SIG-M5 treated with dmso at 0.1 percent for 504 hours (cell line): ENCODE data around the gene TMEM150A.
A peak's percentile ranks its signal among the peaks of the same experiment; 100 is the strongest.
"Not testable (repeated sequence)": the region's sequence is repeated elsewhere in the genome, so short reads cannot be mapped to it uniquely, and the experiment has no call there.

Experiments
- DNase-seq: peaks from one replicate; lab custom pipeline; 2025; ENCODE audit not compliant: unreplicated experiment; lab: John Stamatoyannopoulos, UW

TMEM150A gene

DNA sequence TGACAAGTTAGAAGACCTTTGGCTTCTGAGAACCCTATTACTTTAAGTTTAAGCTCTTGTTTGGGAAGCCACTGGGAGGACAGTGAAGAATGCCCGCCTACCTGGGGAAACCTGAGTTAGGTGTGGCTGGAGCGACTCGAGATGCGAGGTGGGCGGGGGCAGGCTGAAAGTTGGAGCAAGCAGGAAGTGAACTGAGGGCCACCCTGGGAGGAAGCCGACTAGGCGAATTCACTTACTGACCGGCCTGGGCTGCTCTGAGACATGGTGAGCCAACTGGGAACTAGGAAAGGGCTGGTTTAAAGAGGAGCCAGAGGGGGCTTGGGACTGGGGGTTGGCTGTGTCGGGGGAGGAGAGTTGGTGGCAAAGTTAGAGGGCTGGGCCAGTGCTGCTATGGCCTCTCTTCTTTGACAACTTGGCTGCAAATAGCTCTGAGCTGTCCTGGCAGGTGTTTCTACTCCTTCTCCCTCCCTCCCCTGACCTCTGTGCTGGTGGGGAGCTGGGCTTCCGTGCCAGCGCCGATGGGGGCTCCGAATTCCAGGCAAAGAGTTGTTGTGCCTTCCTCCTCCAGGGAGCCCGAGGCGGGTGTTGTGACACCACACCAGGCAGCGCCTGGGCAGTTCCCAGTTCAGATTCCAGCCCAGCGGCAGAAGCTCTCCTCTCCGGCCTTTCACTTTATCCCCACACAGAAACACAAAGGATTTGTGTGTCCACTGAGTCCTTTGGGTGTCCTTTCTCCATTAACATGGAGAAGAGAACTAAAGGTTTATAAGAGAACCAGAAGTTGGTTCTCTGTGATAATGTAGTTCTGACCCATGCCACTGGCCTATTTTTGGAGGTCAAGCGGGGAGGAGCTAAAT, 24.9 kb downstream of the TMEM150A start, which contains the start of gene VAMP8:
VAMP8 (plus strand) TSS at position 201 of the 857 bp plus-strand sequence; CDS start at position 262, 61 bp downstream.
- DNase-seq = peak; percentile 77

DNA sequence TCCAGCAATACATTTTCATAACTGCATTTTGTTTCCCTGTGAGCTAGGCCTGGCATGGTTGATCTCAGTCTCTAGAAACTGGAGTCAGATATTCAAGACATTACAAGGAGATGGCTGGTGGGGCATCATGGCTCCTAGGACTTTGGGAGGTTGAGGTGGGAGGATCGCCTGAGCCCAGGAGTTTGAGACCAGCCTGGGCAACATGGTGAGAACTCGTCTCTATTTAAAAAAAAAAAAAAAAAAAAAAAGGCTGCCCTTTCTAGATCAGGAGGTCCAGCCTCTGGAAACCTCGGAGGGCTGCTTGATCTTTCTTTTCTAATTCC, 25.5 kb downstream of the TMEM150A start:
- no peak for DNase-seq

DNA sequence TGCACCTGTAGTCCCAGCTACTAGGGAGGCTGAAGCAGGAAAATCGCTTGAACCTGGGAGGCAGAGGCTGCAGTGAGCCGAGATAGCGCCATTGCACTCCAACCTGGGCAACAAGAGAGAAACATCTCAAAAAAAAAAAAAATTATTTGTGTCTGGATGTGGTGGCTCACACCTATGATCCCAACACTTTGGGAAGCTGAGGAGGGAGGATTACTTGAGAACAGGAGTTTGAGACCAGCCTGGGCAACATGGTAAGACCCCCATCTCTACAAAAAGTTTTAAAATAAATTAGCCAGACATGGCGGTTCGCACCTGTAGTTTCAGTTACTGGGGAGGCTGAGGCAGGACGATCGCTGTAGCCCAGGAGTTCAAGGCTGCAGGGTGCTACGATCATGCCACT, 26.8 kb downstream of the TMEM150A start:
- DNase-seq = no peak

DNA sequence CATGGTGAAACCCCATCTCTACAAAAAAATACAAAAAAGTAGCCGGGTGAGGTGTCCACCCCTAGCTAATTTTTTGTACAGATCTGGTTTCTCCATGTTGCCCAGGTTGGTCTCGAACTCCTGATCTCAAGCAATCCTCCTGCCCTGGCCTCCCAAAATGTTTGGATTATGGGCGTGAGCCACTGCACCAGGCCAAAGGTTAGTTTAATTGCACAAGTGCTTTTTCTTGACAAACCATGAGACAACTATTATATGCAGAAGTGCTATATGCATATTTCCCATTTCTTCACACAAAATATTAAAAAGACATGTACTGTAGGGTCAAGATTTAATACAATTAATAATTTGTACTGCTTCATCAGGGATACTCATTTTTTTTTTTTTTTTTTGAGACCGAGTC, 36.2 kb downstream of the TMEM150A start:
- DNase-seq = no peak

DNA sequence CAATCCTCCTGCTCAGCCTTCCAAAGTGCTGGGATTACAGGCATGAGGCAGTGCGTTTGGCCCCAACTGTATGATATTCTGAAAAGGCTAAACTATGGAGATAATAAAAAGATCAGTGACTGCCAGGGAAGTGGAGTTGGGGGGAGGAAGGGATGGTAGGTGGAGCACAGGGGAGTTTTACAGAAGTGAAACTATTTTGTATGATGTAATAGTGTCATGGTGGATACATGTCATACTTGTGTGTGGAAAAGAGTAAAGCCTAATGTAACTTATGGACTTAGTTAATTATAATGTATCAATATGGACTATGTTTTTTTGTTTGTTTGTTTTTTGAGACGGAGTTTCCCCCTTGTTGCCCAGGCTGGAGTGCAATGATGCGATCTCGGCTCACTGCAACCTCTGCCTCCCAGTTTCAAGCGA, 38.3 kb downstream of the TMEM150A start:
- DNase-seq = peak; percentile 97

DNA sequence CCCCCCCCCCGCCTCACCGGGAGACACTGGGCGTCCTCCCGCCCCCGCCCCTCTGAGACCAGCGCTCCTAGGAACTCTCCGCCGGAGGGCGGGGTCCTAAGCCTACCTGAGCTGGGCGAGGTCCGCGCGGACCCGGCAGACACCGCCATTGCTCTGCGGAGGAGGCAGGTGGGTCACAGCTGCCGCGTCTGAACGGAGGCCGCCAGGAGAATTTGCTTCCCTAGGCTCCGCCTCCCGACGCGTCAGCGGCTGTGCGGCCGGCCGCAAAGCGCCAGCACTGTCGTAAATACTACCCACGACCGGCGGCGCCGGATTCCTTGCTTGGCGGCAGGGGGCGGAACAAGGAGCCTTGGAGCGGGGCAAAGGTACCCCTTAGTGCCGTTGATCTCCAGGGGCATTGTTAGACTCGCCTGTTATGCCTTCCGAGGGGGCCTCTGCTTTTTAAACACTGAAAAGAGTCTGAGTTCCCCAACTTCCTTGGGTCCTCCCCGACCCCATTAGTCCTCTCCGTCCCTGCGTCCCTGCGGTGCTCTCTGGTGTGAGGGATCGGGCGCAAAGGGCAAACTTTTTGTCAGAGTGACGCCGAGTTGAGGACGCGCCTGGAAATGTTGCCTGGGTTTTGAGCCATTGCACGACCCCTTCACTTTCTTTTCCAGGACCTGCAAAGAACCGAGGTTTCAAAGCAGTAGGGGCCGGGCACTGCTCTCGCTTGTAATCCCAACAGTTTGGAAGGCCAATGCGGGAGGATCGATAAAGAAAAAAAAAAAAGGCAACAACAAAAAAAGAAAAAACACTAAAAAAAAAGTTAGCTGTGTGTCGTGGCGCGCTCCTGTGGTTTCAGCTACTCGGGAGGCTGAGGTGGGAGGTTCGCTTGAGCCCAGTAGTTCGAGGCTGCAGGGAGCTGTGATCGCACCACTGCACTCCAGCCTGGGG, 41.0 kb downstream of the TMEM150A start, which contains the start of gene GGCX:
GGCX (minus strand) TSS at position 214 of the 933 bp plus-strand sequence; CDS start at position 149, 65 bp downstream.
- peak; percentile 97 for DNase-seq

DNA sequence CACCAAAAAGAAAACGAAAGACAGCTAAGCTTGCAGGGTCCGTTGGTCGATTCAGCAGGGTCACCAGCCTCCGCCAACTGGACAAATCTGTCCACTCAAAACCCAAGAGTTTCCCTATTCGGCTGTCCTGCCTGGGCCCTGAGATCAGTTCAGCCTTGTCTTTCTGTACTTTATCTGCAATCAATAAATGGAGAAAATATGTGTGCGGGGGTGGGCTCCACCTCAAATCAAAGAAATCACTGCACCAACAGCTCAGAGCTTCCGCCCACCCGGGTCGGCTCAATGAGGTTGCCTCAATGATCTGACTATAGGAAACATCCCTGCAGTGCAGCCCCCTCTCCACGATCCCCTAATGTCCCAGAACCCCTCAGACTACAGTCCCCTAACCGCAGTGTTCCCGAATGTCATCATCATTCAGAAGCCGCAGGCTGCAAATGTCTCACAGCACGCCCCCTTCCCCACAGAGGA, 41.7 kb downstream of the TMEM150A start:
- no peak for DNase-seq

DNA sequence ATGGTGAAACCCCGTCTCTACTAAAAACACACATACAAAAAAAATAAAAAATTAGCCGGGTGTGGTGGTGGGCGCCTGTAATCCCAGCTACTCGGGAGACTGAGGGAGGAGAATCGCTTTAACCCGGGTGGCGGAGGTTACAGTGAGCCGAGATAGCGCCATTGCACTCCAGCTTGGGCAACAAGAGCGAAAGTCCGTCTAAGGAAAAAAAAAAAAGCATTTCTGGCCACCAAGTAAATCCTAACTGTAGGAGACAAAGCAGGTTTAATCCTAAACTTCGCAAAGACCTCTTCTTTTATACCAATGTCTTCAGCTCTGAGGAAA, 42.1 kb downstream of the TMEM150A start:
- DNase-seq = not testable (repeated sequence)

DNA sequence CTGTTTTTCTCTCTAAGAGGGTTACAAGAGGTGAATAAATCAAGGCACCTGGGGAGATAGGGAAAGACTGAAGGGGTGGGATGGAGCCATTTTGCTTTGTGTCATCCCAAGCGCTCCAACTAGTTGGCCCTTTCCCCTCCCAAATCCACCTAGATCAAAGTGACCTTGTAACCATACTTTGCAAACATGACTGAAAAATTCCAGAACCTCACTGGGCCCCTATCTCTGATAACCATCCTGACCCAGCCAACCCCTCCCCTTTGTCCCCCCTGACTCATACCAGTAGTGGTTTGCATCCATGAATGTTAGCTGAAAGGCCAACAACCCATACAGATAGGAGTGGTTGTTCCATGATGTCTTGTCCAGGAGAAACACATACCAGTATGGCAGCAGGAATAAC, 44.3 kb downstream of the TMEM150A start:
- DNase-seq = no peak

DNA sequence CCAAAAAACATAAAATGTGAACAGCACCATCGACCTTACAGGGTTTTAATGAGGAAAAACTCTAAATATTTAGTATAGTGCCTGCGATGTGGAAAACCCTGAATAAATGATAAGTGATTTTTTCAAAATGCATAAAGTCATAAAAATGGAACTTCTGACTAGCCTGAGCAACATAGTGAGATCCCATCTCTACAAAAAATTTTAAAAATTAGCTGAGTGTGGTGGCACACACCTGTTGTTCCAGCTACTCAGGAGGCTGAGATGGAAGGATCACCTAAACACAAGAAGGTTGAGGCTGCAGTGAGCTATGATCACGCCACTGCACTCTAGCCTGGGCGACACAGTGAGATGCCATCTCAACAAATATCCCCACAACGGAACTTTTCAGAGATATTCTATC, 45.4 kb downstream of the TMEM150A start:
- no peak for DNase-seq

DNA sequence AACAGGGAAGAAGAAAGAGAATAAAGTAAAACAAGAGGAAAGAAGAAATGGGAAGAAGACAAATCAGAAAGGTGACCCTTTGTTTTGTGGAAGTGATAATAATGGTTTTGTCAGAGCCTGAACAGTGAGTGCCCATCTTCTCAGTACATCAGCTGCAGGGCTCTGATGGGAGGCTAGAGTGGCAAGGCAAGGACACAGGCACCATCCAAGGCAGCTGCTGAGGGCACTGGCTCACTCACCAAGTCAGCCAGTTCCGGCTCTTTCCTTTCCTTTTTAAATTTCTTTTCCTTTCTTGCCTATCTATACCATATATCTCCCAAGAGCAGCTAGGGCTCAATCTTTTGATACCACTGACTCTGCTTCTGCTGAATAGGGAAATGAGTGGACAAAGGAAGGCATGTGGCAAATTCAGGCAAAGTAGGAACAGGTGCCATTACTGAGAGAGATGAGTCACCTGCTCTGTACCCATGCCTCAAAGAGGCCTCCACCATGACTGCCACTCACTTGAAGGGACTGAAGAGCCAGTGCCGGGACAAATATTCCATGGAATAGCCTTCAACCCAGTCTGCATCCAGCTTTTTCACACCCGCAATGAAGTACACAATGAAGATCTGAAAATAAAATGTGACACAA, 47.4 kb downstream of the TMEM150A start:
- DNase-seq = no peak

DNA sequence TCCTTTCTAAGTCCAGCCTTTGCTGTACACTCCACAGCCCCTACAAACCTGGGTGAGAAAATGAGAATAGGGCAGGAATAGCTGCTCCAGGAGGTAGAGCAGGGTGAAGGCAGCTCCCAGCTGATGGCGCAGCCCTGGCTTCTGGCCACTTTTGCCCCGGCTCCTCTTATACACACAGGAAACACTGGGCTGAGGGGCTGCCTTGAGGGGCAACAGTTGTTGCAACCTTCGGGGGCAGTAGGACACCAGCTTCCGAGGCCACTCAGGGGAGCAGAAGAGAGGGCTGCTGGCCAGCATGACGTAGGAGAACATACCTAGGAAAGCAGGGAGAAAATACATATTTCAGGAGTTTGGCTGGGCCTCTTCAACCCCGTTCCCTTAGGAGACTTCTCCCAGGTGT, 49.3 kb downstream of the TMEM150A start:
- no peak for DNase-seq

DNA sequence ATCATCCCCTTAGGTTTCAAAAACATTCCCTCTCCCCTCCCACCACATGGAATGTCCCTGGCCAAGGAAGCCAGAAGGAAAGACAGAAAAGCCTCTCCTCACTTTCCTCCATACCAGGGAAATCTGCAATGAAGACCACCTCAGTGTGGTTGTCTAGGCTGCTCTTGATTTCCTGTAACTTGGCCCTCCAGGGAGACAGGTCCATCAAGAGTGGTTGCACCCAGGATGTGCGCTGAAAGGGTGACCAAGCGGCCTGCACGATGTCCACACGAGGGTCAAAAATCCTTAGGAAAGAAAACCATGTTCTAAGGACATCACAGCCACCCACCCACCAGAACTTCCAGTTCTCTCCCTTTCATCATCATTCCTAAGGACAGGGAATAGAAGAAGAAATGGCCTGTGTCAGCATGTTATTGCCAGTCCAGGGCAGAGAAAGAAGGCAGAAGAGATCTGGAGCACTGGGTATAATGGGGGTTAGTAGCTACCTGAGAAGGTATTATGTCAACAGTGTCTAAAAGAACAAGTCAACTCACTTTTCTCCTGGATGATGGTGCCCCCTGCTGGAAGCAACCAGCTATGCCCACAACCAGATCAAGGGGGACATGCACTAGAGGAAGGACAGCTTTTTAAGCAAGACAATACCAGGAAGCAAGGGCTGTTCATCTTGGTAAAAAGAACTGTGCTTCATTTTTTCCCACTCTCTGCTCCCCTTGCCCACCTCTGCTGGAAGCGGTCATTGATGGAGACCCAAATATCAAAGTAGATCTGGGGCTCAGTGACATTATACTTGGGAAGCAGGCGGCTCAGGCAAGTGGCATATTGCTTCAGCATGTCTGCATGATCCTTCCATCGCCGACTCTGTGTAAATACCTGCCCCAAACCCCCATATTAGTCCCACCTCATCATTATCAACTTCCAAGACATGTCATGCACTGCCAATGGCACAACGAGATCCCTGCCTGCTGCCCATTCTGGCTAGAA, 50.5 kb downstream of the TMEM150A start:
- peak; percentile 85 for DNase-seq

DNA sequence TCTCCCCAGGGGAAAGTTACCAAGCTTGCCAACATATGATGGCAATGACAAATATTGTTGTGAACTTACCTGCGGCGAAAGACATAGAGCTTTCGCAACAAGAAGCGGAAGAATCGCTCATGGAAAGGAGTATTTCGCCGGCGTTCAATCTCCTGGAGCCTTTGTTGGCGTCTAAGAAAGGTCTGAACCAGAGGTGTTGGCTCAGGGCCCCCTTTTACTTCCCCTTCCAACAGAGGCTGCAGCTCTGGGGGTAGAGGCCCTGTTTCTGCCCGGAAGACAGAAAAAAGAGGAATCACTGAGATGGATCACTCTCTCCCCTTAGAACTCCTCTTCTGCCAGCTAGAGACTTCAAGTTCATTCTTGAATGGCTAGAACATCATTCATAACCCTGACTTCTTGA, 52.0 kb downstream of the TMEM150A start:
- peak; percentile 30 for DNase-seq

DNA sequence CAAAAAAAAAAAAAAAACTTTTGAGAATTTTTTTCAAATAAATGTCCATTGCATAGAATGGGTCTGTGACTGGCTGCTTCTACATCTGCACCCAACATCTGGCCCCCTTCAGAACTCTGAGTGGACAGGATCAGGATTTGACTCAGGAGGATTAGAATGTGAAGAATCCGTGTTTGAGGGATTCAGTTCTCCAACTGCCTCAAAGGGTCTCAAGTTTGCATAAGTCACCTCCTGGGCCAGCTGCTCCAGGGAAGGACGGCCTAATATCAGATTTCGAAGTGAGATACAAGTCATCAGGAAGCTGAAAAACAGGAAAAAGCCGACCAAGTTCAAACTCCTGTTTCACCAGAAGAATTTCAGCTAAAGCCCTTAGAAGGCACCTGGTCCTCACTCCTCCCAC, 52.7 kb downstream of the TMEM150A start:
- no peak for DNase-seq

DNA sequence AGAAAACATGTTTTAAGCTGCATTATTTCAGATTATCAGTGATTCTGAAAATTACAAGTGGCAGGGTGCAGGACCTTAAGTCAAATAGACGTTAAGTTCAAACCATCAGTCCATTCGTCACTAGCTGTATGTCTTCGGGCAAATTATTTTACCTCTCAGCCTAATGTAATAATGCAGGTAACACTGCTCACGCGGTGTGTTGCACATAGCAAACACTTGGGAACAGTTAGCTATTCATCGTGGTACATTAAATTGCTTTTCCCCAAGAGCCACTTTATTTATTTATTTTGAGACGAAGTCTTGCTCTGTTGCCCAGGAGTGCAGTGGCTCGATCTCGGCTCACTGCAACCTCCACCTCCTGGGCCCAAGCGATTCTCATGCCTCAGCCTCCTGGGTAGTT, 53.4 kb downstream of the TMEM150A start:
- no peak for DNase-seq

DNA sequence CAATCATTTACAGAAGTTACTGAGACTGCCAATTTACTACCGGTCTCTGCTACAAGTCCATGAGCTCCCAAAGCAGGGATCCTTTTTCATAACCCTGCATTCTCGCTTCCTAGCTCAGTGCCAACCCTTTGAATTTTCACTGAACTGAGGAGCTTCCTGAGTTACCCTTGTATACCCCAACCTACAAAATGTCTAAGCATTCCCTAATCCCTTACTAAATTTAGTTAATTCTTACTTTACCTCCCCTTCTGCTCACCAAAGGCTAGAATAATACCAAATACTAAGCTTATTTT, 53.9 kb downstream of the TMEM150A start:
- DNase-seq = no peak
